Gastrocnemius medialis (tissue), 4 donors: ENCODE results near the gene RYK. TPM values are rescaled to one million over a fixed set of nuclear protein-coding genes. Genes with fewer than 3 reads are reported as not detected.

Experiments
- ATAC-seq, 2 donors: fragments of 150-250 bp; one replicate each; pipeline ENCODE4 v1.9.1; 2016
- DNase-seq, 2 donors: peaks; one replicate each; pipeline ENCODE4 v3.0.0-alpha.2; 2019
- H3K27ac ChIP-seq, 4 donors: fragments of 200-600 bp; sonication (generic); 1 replicate in 1 of 4; 2 replicates in 3 of 4; pipeline ENCODE4 v1.5.1; 2016 to 2018; ENCODE audit warnings: mild to moderate bottlenecking in 2 of 4, moderate library complexity in 1 of 4
- H3K27me3 ChIP-seq, 3 donors: fragments of 200-600 bp; sonication (generic) in 2 of 3; 1 replicate in 1 of 3; 2 replicates in 2 of 3; pipeline versions ENCODE4 v1.5.1 to v1.6.0; 2016 to 2019; ENCODE audit warnings: mild to moderate bottlenecking in 1 of 3, moderate library complexity in 1 of 3
- H3K36me3 ChIP-seq, 2 donors: fragments of 200-600 bp; sonication (generic) in 1 of 2; one replicate each; pipeline ENCODE4 v1.5.1; 2017 to 2018
- H3K4me1 ChIP-seq, 2 donors: fragments of 200-600 bp; sonication (generic) in 1 of 2; one replicate each; pipeline ENCODE4 v1.5.1; 2016 to 2017; ENCODE audit warnings: mild to moderate bottlenecking in 2 of 2
- H3K4me3 ChIP-seq, 4 donors: fragments of 200-600 bp; sonication (generic) in 3 of 4; 1 replicate in 1 of 4; 2 replicates in 3 of 4; pipeline ENCODE4 v1.5.1; 2016 to 2019; ENCODE audit warnings: mild to moderate bottlenecking in 2 of 4
- H3K9me3 ChIP-seq, 3 donors: fragments of 200-600 bp; sonication (generic) in 2 of 3; 1 replicate in 1 of 3; 2 replicates in 2 of 3; pipeline ENCODE4 v1.5.1; 2016 to 2019
- CTCF ChIP-seq, 5 experiments: fragments of 450-650 bp in 3 of 5; fragments of 200-600 bp in 2 of 5; sonication (generic) in 2 of 5; IDR thresholded peaks in 4 of 5; conservative IDR thresholded peaks in 1 of 5; 1 replicate in 4 of 5; 2 replicates in 1 of 5; pipeline ENCODE4 v1.5.1; 2016 to 2019; ENCODE audit warnings: antibody characterized with exemption in 5 of 5, mild to moderate bottlenecking in 3 of 5, moderate library complexity in 3 of 5
- POLR2A ChIP-seq, 2 donors: fragments of 450-650 bp; IDR thresholded peaks; one replicate each; pipeline ENCODE4 v1.6.1; 2017; ENCODE audit warnings: antibody characterized with exemption in 2 of 2, mild to moderate bottlenecking in 2 of 2, moderate library complexity in 2 of 2
- in situ Hi-C, 4 donors: fragments of 200-750 bp; cut with MboI; loops; one replicate each; pipeline versions ENCODE4 v1.15.0 to v1.8.0; 2017; ENCODE audit warnings: low sequenced_read_pairs in 4 of 4
- intact Hi-C: fragments of 100-400 bp; cut with DNase I; formaldehyde crosslinking; loops from one replicate; pipeline ENCODE4 v1.15.1; 2023; ENCODE audit warnings: low total_unique reads
- total RNA-seq, 4 donors: library from RNA; depleted of rRNA; stranded (reverse); fragments of >200 nt; gene quantifications; one replicate each; pipeline versions ENCODE4 v1.1.0 to v1.2.3, GENCODE V29; 2016

RYK gene
- total RNA-seq, 4 donors from 2014 or later = 25.8 to 42.4 (median 35.0) TPM

GRCh38 chr3:134148534-134148933 is 102.1 kb downstream of the RYK start:
- no peak for TF ChIP-seq CTCF (IDR thresholded peaks at IDR 0.05 in 4 of 5, conservative IDR thresholded peaks at IDR 0.05 in 1 of 5)
- no peak for TF ChIP-seq POLR2A (IDR thresholded peaks at IDR 0.05)
- H3K27ac ChIP-seq = no peak overlapping the region
- H3K9me3 ChIP-seq = no peaks in the 10 kb centered on the region
- DNase-seq (no peak), ATAC-seq (no peak)
- H3K36me3 ChIP-seq = no peaks in the 10 kb centered on the region
- intact Hi-C loops = no loop called here
- no peaks in the 10 kb centered on the region for H3K4me1 ChIP-seq
- in situ Hi-C loops = no loop called here
- H3K27me3 ChIP-seq = no peaks in the 10 kb centered on the region
- H3K4me3 ChIP-seq = no peak overlapping the region

- in situ Hi-C loops = no loop called here
- no peaks in the 10 kb centered on the region for H3K4me1 ChIP-seq
- DNase-seq (no peak), ATAC-seq (no peak)
- no peaks in the 10 kb centered on the region for H3K36me3 ChIP-seq
- H3K27ac ChIP-seq = no peak overlapping the region
- no peaks in the 10 kb centered on the region for H3K27me3 ChIP-seq
- no peaks in the 10 kb centered on the region for H3K9me3 ChIP-seq
- no peak for TF ChIP-seq CTCF (IDR thresholded peaks at IDR 0.05 in 4 of 5, conservative IDR thresholded peaks at IDR 0.05 in 1 of 5)
- no peak for TF ChIP-seq POLR2A (IDR thresholded peaks at IDR 0.05)
- intact Hi-C loops = no loop called here
- no peak overlapping the region for H3K4me3 ChIP-seq
These were observed 103.2 kb downstream of the RYK start for GRCh38 chr3:134147411-134147810.

- in situ Hi-C loops = no loop called here
These were observed 104.0 kb downstream of the RYK start for GRCh38 chr3:134146666-134147065.

GRCh38 chr3:134145183-134145582 is 105.5 kb downstream of the RYK start:
- Histone ChIP-seq H3K36me3 (no peaks in the 10 kb centered on the region), H3K4me3 (no peak overlapping the region), H3K27me3 (no peaks in the 10 kb centered on the region), H3K27ac (no peak overlapping the region), H3K4me1 (no peaks in the 10 kb centered on the region), H3K9me3 (no peaks in the 10 kb centered on the region)
- TF ChIP-seq CTCF (IDR thresholded peaks at IDR 0.05 in 4 of 5, conservative IDR thresholded peaks at IDR 0.05 in 1 of 5) = no peak
- no peak for TF ChIP-seq POLR2A (IDR thresholded peaks at IDR 0.05)
- ATAC-seq (no peak), DNase-seq (no peak)
- intact Hi-C loops = no loop called here
- in situ Hi-C loops = no loop called here

More at GRCh38 chr3:134146666-134147065, 104.0 kb downstream of the RYK start:
- H3K27ac ChIP-seq = no peak overlapping the region
- intact Hi-C loops = no loop called here
- ATAC-seq (no peak), DNase-seq (no peak)
- H3K27me3 ChIP-seq = no peaks in the 10 kb centered on the region
- H3K36me3 ChIP-seq = no peaks in the 10 kb centered on the region
- no peaks in the 10 kb centered on the region for H3K9me3 ChIP-seq
- H3K4me3 ChIP-seq = no peak overlapping the region
- no peaks in the 10 kb centered on the region for H3K4me1 ChIP-seq
- no peak for TF ChIP-seq POLR2A (IDR thresholded peaks at IDR 0.05)
- no peak for TF ChIP-seq CTCF (IDR thresholded peaks at IDR 0.05 in 4 of 5, conservative IDR thresholded peaks at IDR 0.05 in 1 of 5)

GRCh38 chr3:134144694-134145093 is 106.0 kb downstream of the RYK start:
- Histone ChIP-seq H3K4me1 (no peaks in the 10 kb centered on the region), H3K36me3 (no peaks in the 10 kb centered on the region), H3K9me3 (no peaks in the 10 kb centered on the region), H3K27ac (no peak overlapping the region), H3K27me3 (no peaks in the 10 kb centered on the region), H3K4me3 (no peak overlapping the region)
- TF ChIP-seq CTCF (IDR thresholded peaks at IDR 0.05 in 4 of 5, conservative IDR thresholded peaks at IDR 0.05 in 1 of 5) = no peak
- TF ChIP-seq POLR2A (IDR thresholded peaks at IDR 0.05) = no peak
- intact Hi-C loops (no loop called here), in situ Hi-C loops (no loop called here)
- ATAC-seq (no peak), DNase-seq (no peak)
